Keratinocyte (primary cell): ENCODE measurements around the gene TMF1. TPM values are rescaled to one million over a fixed set of nuclear protein-coding genes. Genes with fewer than 3 reads are reported as not detected.
A peak's percentile ranks its signal among the peaks of the same experiment; 100 is the strongest.

ENCODE experiments used
- DNase-seq: peaks from one replicate; pipeline ENCODE4 v3.0.0-alpha.2; 2011; ENCODE audit warnings: low read depth, missing footprints, low spot score
- FAIRE-seq: peaks from 2 replicates; lab custom pipeline; 2011; peaks lifted over from hg19 to GRCh38; lab: Jason Lieb, UNC
- H2AFZ ChIP-seq: 2 replicates; pipeline ENCODE4 v1.6.0; 2012; ENCODE audit warnings: low read length, control low read depth, inconsistent platforms; ENCODE audit not compliant: control insufficient read depth
- H3K27ac ChIP-seq: 2 replicates; pipeline ENCODE4 v1.5.1; 2011; ENCODE audit warnings: low read length; ENCODE audit not compliant: control insufficient read depth, insufficient read depth
- H3K27me3 ChIP-seq: 3 replicates; pipeline ENCODE4 v1.6.0; 2011; ENCODE audit warnings: low read length; ENCODE audit not compliant: control insufficient read depth, insufficient read depth; ENCODE audit errors: extremely low read depth
- H3K36me3 ChIP-seq, 2 experiments: 2 replicates in 1 of 2; 3 replicates in 1 of 2; pipeline ENCODE4 v1.5.1; 2011; ENCODE audit warnings: low read length in 2 of 2, mild to moderate bottlenecking in 1 of 2; ENCODE audit not compliant: control insufficient read depth in 2 of 2, insufficient read depth in 2 of 2; ENCODE audit errors: extremely low read depth in 1 of 2
- H3K4me1 ChIP-seq: 3 replicates; pipeline ENCODE4 v1.5.1; 2011; ENCODE audit warnings: low read length; ENCODE audit not compliant: control insufficient read depth, insufficient read depth; ENCODE audit errors: extremely low read depth
- H3K4me2 ChIP-seq: 3 replicates; pipeline ENCODE4 v1.6.0; 2011; ENCODE audit warnings: low read depth, low read length; ENCODE audit not compliant: control insufficient read depth, insufficient read depth; ENCODE audit errors: extremely low read depth
- H3K4me3 ChIP-seq, 3 experiments: fragments of 200-600 bp in 1 of 3; sonication (generic) in 1 of 3; 2 replicates in 2 of 3; 3 replicates in 1 of 3; pipeline ENCODE4 v1.5.1; 2011 to 2016; ENCODE audit warnings: low read length in 3 of 3, mild to moderate bottlenecking in 3 of 3, control low read depth in 2 of 3, inconsistent platforms in 1 of 3, low read depth in 1 of 3, mixed read lengths in 1 of 3, mixed run types in 1 of 3, moderate library complexity in 1 of 3; ENCODE audit not compliant: control insufficient read depth in 2 of 3, insufficient read depth in 2 of 3; ENCODE audit errors: extremely low read depth in 1 of 3
- H3K79me2 ChIP-seq: 2 replicates; pipeline ENCODE4 v1.6.0; 2012; ENCODE audit warnings: low read length; ENCODE audit not compliant: control insufficient read depth, insufficient read depth
- H3K9ac ChIP-seq: 3 replicates; pipeline ENCODE4 v1.6.0; 2011; ENCODE audit warnings: low read length; ENCODE audit not compliant: control insufficient read depth, insufficient read depth; ENCODE audit errors: extremely low read depth
- H3K9me1 ChIP-seq: 3 replicates; pipeline ENCODE4 v1.6.0; 2011; ENCODE audit warnings: low read length; ENCODE audit not compliant: control insufficient read depth, insufficient read depth; ENCODE audit errors: extremely low read depth
- H3K9me3 ChIP-seq: 2 replicates; pipeline ENCODE4 v1.5.1; 2012; ENCODE audit warnings: low read depth, low read length; ENCODE audit not compliant: control insufficient read depth
- H4K20me1 ChIP-seq: 3 replicates; pipeline ENCODE4 v1.6.0; 2011; ENCODE audit warnings: low read length; ENCODE audit not compliant: control insufficient read depth, insufficient read depth; ENCODE audit errors: extremely low read depth
- EZH2 ChIP-seq: IDR thresholded peaks from one replicate; pipeline ENCODE4 v1.6.1; 2012; ENCODE audit warnings: inconsistent platforms, mild to moderate bottlenecking, low read length, moderate library complexity
- dilution Hi-C: fragments of 300-500 bp; cut with MboI; formaldehyde crosslinking; loops from one replicate; pipeline ENCODE4 v1.7.0; 2020; ENCODE audit warnings: low sequenced_read_pairs; ENCODE audit not compliant: extremely low pct_ligation_motif_present
- polyA plus RNA-seq, 5 experiments: library from polyadenylated mRNA; depleted of rRNA in 3 of 5; stranded (reverse) in 3 of 5; stranded (forward) in 1 of 5; unstranded in 1 of 5; fragments of >200 nt; gene quantifications; 1 replicate in 1 of 5; 2 replicates in 3 of 5; 3 replicates in 1 of 5; pipeline versions ENCODE4 v1.2.1 to v1.2.3, GENCODE V29; 2011 to 2012; ENCODE audit warnings: missing spikeins in 2 of 5, low read depth in 1 of 5, low replicate concordance in 1 of 5
- TF ChIP-seq, protein P1 (sequence below), 3 experiments: IDR thresholded peaks in 1 of 3; conservative IDR thresholded peaks in 1 of 3; optimal IDR thresholded peaks in 1 of 3; 2 replicates in 2 of 3; 3 replicates in 1 of 3; pipeline versions ENCODE3 to v1.5.1; 2011; ENCODE audit warnings: low read length in 3 of 3, mild to moderate bottlenecking in 3 of 3, moderate library complexity in 2 of 3, control low read depth in 1 of 3, inconsistent platforms in 1 of 3; ENCODE audit not compliant: insufficient read depth in 2 of 3; ENCODE audit errors: extremely low read depth in 1 of 3

TMF1 gene
- polyA plus RNA-seq, 1 donor (not counting 4 experiments of a cell fraction or from before 2014, with no cell fraction given), result 13.7 TPM

DNA sequence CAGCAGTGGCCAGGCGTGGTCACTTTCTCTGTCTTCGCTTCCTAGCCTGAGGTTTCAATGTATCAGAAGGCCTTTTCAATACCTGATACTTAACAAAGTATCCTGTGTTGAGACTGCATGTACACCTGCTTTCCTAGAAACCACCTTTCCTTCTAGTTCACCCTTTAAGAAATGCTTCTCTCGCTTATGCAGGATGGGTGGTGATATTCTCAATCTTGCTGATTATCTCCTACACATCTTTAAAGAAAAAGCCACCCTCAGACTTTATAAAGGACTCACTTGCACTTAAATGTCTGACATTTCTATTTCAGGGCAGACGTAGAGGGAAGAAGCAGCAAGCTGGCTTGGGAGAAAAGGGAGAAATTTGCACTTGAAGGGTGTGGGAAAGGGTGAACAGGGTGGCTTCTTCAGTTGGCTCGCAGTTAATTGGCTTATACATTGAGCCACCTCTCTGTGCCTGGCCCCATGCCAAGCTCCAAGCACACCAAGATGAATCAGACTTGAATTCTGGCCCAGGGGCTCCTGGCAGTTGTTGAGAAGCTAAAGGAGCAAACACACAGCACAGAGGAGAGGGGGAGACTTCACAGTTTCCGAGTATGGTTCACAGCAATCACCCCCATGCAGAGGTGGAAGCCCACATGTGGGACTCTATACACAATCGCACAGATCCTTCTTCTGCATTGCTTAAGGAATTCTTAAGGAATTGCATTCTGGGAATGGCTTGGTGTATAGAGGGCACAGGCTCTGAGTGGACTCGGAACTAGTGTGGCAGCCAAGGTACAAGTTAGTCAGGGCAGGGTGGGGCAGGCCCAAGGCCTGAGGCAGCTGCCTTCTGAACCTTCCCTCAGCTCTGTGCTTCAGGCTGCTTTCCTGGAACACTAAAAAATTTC is 33.9 kb upstream of the TMF1 start:
- peak; percentile 95 for FAIRE-seq
- H3K4me1 ChIP-seq, result peaks cover 82% of the 10 kb centered on the region
- dilution Hi-C loops, result no loop called here

DNA sequence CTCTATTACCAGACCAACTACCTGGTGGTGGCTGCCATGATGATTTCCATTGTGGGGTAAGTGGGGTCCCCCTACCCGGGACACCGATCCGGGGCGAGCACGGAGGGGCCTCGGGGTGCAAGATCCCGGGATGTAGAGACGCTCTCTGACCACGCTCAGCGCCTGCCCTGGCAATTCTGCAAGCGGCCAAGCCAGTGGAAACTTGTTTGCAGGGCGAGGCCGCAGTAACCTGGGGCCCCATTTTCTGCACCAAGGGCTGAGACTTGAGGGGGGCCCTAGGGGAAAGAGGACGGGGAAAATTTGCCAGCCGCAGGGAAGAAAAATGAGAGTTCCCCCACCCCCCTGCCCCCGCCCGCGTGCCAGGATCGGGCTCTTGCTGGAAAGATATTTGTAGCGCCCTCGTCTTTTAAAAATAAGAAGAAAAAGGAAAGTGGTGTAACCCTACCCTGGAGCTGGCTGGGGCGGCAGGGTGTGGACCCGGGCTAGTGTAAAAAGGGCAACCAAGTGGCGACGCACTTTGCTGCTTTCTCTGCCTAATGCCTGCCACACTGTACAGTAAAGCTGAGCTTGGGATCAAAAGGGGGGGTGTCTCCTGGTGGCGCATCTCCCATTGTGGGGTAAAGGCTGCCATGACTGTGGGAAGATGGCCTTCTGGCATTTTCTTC is 33.2 kb upstream of the TMF1 start:
- H3K9me1 ChIP-seq, result no peaks in the 10 kb centered on the region
- peaks cover 32% of the 10 kb centered on the region for H3K79me2 ChIP-seq
- peak overlapping the region; percentile 90 for H3K9ac ChIP-seq
- peak overlapping the region; percentile 74 to 94 (median 90) for H3K4me3 ChIP-seq
- peaks cover 1 to 3% of the 10 kb centered on the region in 2 experiments for H3K36me3 ChIP-seq
- no peaks in the 10 kb centered on the region for H3K9me3 ChIP-seq
- no peak for TF ChIP-seq EZH2
- peak overlapping the region; percentile 94 for H3K27ac ChIP-seq
- peaks cover 79% of the 10 kb centered on the region for H3K4me1 ChIP-seq
- dilution Hi-C loops, result no loop called here
- DNase-seq (no peak), FAIRE-seq (peak; percentile 5)
- peak overlapping the region; percentile 74 for H2AFZ ChIP-seq
- peak overlapping the region; percentile 87 for H3K4me2 ChIP-seq
- no peaks in the 10 kb centered on the region for H4K20me1 ChIP-seq
- no peaks in the 10 kb centered on the region for H3K27me3 ChIP-seq

More for the DNA sequence above, 33.9 kb upstream of the TMF1 start:
- peak; percentile 80 for DNase-seq
- peaks cover 1 to 3% of the 10 kb centered on the region in 2 experiments for H3K36me3 ChIP-seq
- no peaks in the 10 kb centered on the region for H4K20me1 ChIP-seq
- TF ChIP-seq, protein P1, sequence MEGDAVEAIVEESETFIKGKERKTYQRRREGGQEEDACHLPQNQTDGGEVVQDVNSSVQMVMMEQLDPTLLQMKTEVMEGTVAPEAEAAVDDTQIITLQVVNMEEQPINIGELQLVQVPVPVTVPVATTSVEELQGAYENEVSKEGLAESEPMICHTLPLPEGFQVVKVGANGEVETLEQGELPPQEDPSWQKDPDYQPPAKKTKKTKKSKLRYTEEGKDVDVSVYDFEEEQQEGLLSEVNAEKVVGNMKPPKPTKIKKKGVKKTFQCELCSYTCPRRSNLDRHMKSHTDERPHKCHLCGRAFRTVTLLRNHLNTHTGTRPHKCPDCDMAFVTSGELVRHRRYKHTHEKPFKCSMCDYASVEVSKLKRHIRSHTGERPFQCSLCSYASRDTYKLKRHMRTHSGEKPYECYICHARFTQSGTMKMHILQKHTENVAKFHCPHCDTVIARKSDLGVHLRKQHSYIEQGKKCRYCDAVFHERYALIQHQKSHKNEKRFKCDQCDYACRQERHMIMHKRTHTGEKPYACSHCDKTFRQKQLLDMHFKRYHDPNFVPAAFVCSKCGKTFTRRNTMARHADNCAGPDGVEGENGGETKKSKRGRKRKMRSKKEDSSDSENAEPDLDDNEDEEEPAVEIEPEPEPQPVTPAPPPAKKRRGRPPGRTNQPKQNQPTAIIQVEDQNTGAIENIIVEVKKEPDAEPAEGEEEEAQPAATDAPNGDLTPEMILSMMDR (optimal IDR thresholded peaks at IDR 0.05 in 1 of 3, IDR thresholded peaks at IDR 0.05 in 1 of 3, conservative IDR thresholded peaks at IDR 0.05 in 1 of 3; ENCODE audit: extremely low read depth in 1 of 3, insufficient read depth in 2 of 3, low read length in 3 of 3), result no peak
- TF ChIP-seq EZH2, result no peak
- H3K4me3 ChIP-seq, result peak overlapping the region; percentile 74 to 94 (median 90)
- no peaks in the 10 kb centered on the region for H3K9me3 ChIP-seq
- no peaks in the 10 kb centered on the region for H3K27me3 ChIP-seq
- H3K4me2 ChIP-seq, result peak overlapping the region; percentile 87
- peak overlapping the region; percentile 90 for H3K9ac ChIP-seq
- H3K79me2 ChIP-seq, result peaks cover 38% of the 10 kb centered on the region
- peak overlapping the region; percentile 94 for H3K27ac ChIP-seq
- H2AFZ ChIP-seq, result peak overlapping the region; percentile 35
- no peaks in the 10 kb centered on the region for H3K9me1 ChIP-seq
